Putamen (tissue), 1 donor: ENCODE data around the gene PKD2L2.
"Not testable (repeated sequence)": the region's sequence is repeated elsewhere in the genome, so short reads cannot be mapped to it uniquely, and the experiment has no call there.

Source experiments
- DNase-seq: peaks from one replicate; pipeline ENCODE4 v3.0.0-alpha.2; 2016; ENCODE audit warnings: low spot score

Gene PKD2L2

DNA sequence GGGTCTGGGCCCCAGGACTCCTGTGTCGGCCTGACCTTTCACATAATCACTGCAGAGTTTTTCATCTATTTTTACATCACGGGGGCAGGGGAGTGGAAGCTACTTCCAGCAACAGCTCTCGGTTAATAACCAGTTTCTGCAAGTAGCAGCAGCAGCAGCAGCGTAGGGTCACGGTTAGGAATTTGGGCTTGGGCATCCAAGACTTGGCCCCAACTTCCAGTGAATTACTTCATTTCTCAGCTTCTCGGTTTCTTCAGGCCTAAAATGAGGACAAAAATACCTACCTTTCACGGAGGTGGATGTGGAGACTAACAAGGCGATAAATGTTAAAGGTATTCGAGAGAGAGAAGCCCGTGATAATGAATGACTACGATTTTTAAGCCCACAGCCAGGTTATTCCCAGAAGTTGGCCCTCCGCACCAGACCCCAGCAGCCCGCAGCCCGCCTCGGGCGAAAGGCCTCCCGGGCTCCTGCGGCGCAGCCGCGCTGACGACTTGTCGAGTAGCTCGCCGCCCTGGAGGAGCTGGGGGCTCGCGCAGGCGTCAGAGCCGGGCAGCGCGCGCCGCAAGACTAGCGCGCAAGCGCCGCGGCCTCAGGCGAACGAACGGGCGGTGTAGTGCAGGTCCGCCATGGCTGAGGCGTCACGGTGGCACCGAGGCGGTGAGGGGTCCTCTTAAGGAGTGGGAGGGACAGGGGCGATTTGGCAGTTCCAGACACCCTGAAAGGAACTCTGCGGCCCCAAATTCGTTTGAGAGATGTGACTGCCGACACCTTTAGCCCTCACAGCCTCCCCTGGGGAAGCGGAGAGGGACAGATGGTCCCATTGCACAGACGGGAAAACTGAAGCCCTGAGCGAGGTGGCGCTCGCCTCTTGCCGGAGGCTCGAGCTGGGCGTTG is at the start of gene PKD2L2:
Gene PKD2L2, plus strand, starts transcription at position 595 of the 897 bp plus-strand sequence. Its CDS starts 35 bp downstream, at position 630.
- peak; percentile 88 for DNase-seq

- DNase-seq = no peak
Measured at GRCh38 chr5:137842296-137842695, 47.0 kb upstream of the PKD2L2 start.

GRCh38 chr5:137843676-137844299 is 45.5 kb upstream of the PKD2L2 start:
- DNase-seq = no peak

GRCh38 chr5:137845472-137845871 is 43.8 kb upstream of the PKD2L2 start:
- DNase-seq = no peak

- DNase-seq = no peak
Measured at GRCh38 chr5:137847687-137848086, 41.6 kb upstream of the PKD2L2 start.

DNA sequence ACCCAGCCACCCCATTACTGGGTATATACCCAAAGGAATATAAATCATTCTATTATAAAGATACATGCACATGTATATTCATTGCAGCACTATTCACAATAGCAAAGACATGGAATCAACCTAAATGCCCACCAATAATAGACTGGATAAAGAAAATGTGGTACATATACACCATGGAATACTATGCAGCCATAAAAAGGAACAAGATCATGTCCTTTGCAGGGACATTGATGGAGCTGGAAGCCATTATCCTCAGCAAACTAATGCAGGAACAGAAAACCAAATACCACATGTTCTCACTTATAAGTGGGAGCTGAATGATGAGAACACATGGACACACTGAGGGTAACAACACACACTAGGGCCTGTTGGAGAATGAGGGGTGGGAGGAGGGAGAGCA is 36.1 kb upstream of the PKD2L2 start:
- DNase-seq = not testable (repeated sequence)

DNA sequence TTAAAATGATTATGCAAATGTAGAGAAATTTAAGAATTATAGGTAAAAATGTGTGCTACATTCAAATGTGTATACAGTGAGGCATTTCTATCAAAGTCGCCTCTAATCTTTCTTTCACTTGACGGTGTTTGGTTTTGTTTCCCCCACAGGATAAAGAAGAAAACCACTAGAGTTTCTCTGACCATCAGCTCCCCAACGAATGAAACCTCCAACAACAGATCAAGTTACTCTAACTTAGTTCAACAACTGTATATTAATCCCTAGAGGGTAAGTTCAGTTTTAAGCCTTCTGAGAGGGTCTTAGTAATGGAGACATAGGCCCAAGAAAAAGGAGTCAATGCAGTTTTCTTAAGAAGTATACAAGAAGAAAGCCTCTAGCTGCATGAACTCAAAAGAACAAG is 33.1 kb upstream of the PKD2L2 start:
- DNase-seq = no peak

- no peak for DNase-seq
Measured at GRCh38 chr5:137856916-137857862, 32.1 kb upstream of the PKD2L2 start.

GRCh38 chr5:137858223-137858916 is 30.9 kb upstream of the PKD2L2 start:
- DNase-seq = no peak

- no peak for DNase-seq
Measured at GRCh38 chr5:137858954-137859353, 30.3 kb upstream of the PKD2L2 start.

- no peak for DNase-seq
Measured at GRCh38 chr5:137862251-137862650, 27.0 kb upstream of the PKD2L2 start.

GRCh38 chr5:137863653-137864052 is 25.6 kb upstream of the PKD2L2 start:
- not testable (repeated sequence) for DNase-seq

- no peak for DNase-seq
Measured at GRCh38 chr5:137866541-137867388, 22.5 kb upstream of the PKD2L2 start.

DNA sequence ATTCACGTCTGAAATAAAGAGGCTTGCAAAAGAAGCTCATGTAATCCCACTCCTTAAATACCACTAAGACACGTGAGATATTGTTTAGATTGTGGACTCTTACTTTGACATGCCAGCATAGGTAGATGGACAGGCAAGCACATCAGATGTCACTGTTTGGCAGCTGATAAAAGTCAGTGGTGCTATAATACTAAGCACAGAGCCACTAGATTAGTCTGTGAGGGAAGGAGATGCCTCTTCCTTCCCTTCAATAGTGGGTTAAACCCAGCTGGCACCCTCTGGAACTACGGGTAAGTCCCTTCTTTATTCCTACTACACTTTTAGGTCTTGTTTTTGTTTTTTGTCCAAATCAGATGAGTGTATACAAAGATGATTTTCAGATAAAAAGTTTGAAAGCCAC is 21.6 kb upstream of the PKD2L2 start, which contains the start of gene MYOT:
Gene MYOT, plus strand, starts transcription at position 197 of the 400 bp plus-strand sequence. CDS start 2,792 bp downstream, outside the sequence.
- no peak for DNase-seq

- DNase-seq = no peak
Measured at GRCh38 chr5:137870647-137871339, 18.5 kb upstream of the PKD2L2 start.

DNA sequence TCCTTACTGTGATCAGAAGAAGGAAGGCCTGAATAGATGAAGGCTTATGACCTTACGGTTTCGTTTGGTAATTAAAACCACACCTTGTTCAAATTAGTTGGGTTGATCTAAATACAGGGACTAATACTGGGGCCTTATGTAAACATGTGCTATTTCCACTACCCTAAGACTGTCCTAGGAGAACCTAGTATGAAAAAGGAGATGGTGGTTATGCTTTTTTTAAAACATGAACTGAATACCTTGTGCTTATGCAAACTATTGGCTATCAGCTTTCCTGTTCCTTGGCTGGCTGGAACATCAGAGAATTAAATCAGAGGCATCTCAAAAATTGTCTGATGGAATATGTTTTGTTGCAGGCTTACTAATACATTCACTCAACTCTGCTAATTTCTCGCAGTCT is 17.7 kb upstream of the PKD2L2 start:
- no peak for DNase-seq

- DNase-seq = no peak
Measured at GRCh38 chr5:137872466-137872865, 16.8 kb upstream of the PKD2L2 start.

- DNase-seq = no peak
Measured at GRCh38 chr5:137876101-137876500, 13.2 kb upstream of the PKD2L2 start.

- peak; percentile 88 for DNase-seq
Measured at GRCh38 chr5:137880313-137880712, 8.9 kb upstream of the PKD2L2 start.

- DNase-seq = no peak
Measured at GRCh38 chr5:137887831-137888230, 1.4 kb upstream of the PKD2L2 start.
